B cell (primary cell): Measurements from ENCODE around the gene WNT3A. TPM values are rescaled to one million over a fixed set of nuclear protein-coding genes. Genes with fewer than 3 reads are reported as not detected.

Experiments used
- ATAC-seq: fragments of 200-7000 bp; cut with Tn5 transposase; one replicate; pipeline ENCODE4 v1.10.0; 2021; ENCODE audit warnings: low read depth, mild to moderate bottlenecking, moderate number of reproducible peaks, moderate library complexity
- CTCF ChIA-PET: fragments of 350-600 bp; sonication (Branson Sonifier 250); formaldehyde crosslinking; loops from one replicate; lab custom pipeline; 2021; ENCODE audit warnings: antibody characterized with exemption, inconsistent platforms; lab: Charles Lee
- POLR2A ChIA-PET: fragments of 350-600 bp; sonication (Branson Sonifier 250); formaldehyde crosslinking; loops from one replicate; lab custom pipeline; 2021; ENCODE audit warnings: antibody characterized with exemption; lab: Charles Lee
- DNase-seq: peaks from one replicate; pipeline ENCODE4 v3.0.0; 2013
- H2AFZ ChIP-seq: 2 replicates; pipeline ENCODE4 v1.6.1; 2012; ENCODE audit warnings: mild to moderate bottlenecking, low read depth, low read length; ENCODE audit not compliant: insufficient read depth, poor library complexity, severe bottlenecking
- H3K27ac ChIP-seq, 2 donors: 1 replicate in 1 of 2; 2 replicates in 1 of 2; pipeline ENCODE4 v1.5.1; 2012 to 2013; ENCODE audit warnings: low read length in 2 of 2, mild to moderate bottlenecking in 2 of 2, moderate library complexity in 1 of 2
- H3K27me3 ChIP-seq, 4 experiments: fragments of 200-600 bp in 1 of 4; sonication (generic) in 1 of 4; replicated peaks in 1 of 4; 1 replicate in 2 of 4; 2 replicates in 2 of 4; pipeline versions ENCODE4 v1.6.1 to v1.7.0; 2013 to 2016; ENCODE audit warnings: low read length in 3 of 4, mild to moderate bottlenecking in 2 of 4, mixed read lengths in 1 of 4, moderate library complexity in 1 of 4; ENCODE audit not compliant: insufficient read depth in 4 of 4, control insufficient read depth in 3 of 4; ENCODE audit errors: control extremely low read depth in 1 of 4
- H3K36me3 ChIP-seq, 2 experiments: replicated peaks in 1 of 2; 1 replicate in 1 of 2; 2 replicates in 1 of 2; pipeline versions ENCODE4 v1.6.1 to v1.7.1; 2013; ENCODE audit warnings: low read length in 1 of 2; ENCODE audit not compliant: insufficient read depth in 2 of 2, control insufficient read depth in 1 of 2; ENCODE audit errors: control extremely low read depth in 1 of 2, extremely low read depth in 1 of 2
- H3K4me1 ChIP-seq, 2 donors: fragments of 200-600 bp in 1 of 2; sonication (generic) in 1 of 2; 1 replicate in 1 of 2; 2 replicates in 1 of 2; pipeline versions ENCODE4 v1.5.1 to v1.6.1; 2013 to 2017; ENCODE audit warnings: low read length in 2 of 2; ENCODE audit not compliant: control insufficient read depth in 2 of 2, insufficient read depth in 2 of 2
- H3K4me2 ChIP-seq: replicated peaks from 2 replicates; pipeline ENCODE3; 2012; ENCODE audit warnings: mild to moderate bottlenecking, low read depth, low read length; ENCODE audit not compliant: poor library complexity, severe bottlenecking
- H3K4me3 ChIP-seq, 5 experiments: fragments of 200-600 bp in 1 of 5; sonication (generic) in 1 of 5; 1 replicate in 3 of 5; 2 replicates in 2 of 5; pipeline versions ENCODE4 v1.5.1 to v1.7.0; 2011 to 2016; ENCODE audit warnings: low read length in 4 of 5, mild to moderate bottlenecking in 4 of 5, low read depth in 2 of 5, control low read depth in 1 of 5, moderate library complexity in 1 of 5; ENCODE audit not compliant: insufficient read depth in 1 of 5; ENCODE audit errors: control extremely low read depth in 1 of 5, extremely low read depth in 1 of 5
- H3K79me2 ChIP-seq: fragments of 200-600 bp; sonication (generic); one replicate; pipeline ENCODE4 v1.6.0; 2016; ENCODE audit warnings: low read length; ENCODE audit not compliant: control insufficient read depth, insufficient read depth
- H3K9ac ChIP-seq: fragments of 200-600 bp; sonication (generic); 2 replicates; pipeline ENCODE4 v1.6.1; 2017; ENCODE audit warnings: mild to moderate bottlenecking, low read length, moderate library complexity
- H3K9me3 ChIP-seq, 3 donors: one replicate each; pipeline versions ENCODE4 v1.6.1 to v1.7.1; 2013; ENCODE audit warnings: low read length in 2 of 3; ENCODE audit not compliant: control insufficient read depth in 2 of 3, insufficient read depth in 1 of 3; ENCODE audit errors: control extremely low read depth in 1 of 3
- H4K20me1 ChIP-seq: 2 replicates; pipeline ENCODE4 v1.6.0; 2012; ENCODE audit warnings: mild to moderate bottlenecking, low read length; ENCODE audit not compliant: insufficient read depth, control insufficient read depth, poor library complexity, severe bottlenecking
- H3K27ac Mint-ChIP-seq: one replicate; pipeline ENCODE4 v1.8.0; 2021; ENCODE audit warnings: mixed read lengths
- H3K27me3 Mint-ChIP-seq: one replicate; pipeline ENCODE4 v1.8.0; 2021; ENCODE audit warnings: mixed read lengths
- H3K4me1 Mint-ChIP-seq: one replicate; pipeline ENCODE4 v1.8.0; 2021; ENCODE audit warnings: mixed read lengths
- H3K4me3 Mint-ChIP-seq: one replicate; pipeline ENCODE4 v1.8.0; 2021; ENCODE audit warnings: mixed read lengths
- H3K9me3 Mint-ChIP-seq: one replicate; pipeline ENCODE4 v1.8.0; 2022; ENCODE audit warnings: mixed read lengths; ENCODE audit not compliant: insufficient read depth
- CTCF ChIP-seq: fragments of 200-600 bp; IDR thresholded peaks from one replicate; pipeline ENCODE4 v1.8.0; 2022; ENCODE audit warnings: antibody characterized with exemption, mild to moderate bottlenecking
- EZH2 ChIP-seq: IDR thresholded peaks from 2 replicates; pipeline ENCODE4 v1.6.1; 2012; ENCODE audit warnings: borderline replicate concordance, low read depth, mild to moderate bottlenecking, moderate library complexity, low read length; ENCODE audit not compliant: insufficient read depth, poor library complexity, severe bottlenecking
- WGBS: methylation state at CpG from one replicate; pipeline ENCODE4 v1.1.5; 2013; ENCODE audit warnings: missing lambda C conversion rate; ENCODE audit not compliant: insufficient coverage; 5-methylcytosine and 5-hydroxymethylcytosine counted together
- intact Hi-C: fragments of 100-400 bp; cut with micrococcal nuclease; formaldehyde crosslinking; loops from one replicate; pipeline ENCODE4 v1.10.0; 2022
- polyA plus RNA-seq: library from polyadenylated mRNA; depleted of rRNA; stranded (reverse); fragments of >200 nt; gene quantifications from 2 replicates; pipeline ENCODE4 v1.2.3, GENCODE V29; 2012
- total RNA-seq, 2 donors: library from RNA; stranded (reverse); fragments of 120-200 nt in 1 of 2; gene quantifications; 1 replicate in 1 of 2; 2 replicates in 1 of 2; pipeline versions ENCODE4 v1.2.3 to v1.2.4, GENCODE V29; 2013 to 2022

Gene WNT3A
- total and polyA plus RNA-seq, 2 donors (not counting 1 experiment from before 2014, with no cell fraction given): 0.03 TPM; not detected in 1

GRCh38 chr1:228094432-228095016 is 87.7 kb downstream of the WNT3A start:
- no peak overlapping the region for H3K4me3 ChIP-seq
- H3K27me3 ChIP-seq: no peaks in the 10 kb centered on the region
- no peak overlapping the region for H3K27ac ChIP-seq
- peaks cover 96% of the 10 kb centered on the region for H4K20me1 ChIP-seq
- H3K79me2 ChIP-seq: peaks cover 78% of the 10 kb centered on the region
- H3K36me3 ChIP-seq: peaks cover 4 to 59% of the 10 kb centered on the region in 2 experiments
- H3K9me3 Mint-ChIP-seq: peaks cover 4% of the 10 kb centered on the region
- H3K27me3 Mint-ChIP-seq: no peaks in the 10 kb centered on the region
- intact Hi-C loops: no loop called here
- TF ChIP-seq EZH2: no peak
- TF ChIP-seq CTCF: no peak
- H3K4me1 ChIP-seq: peaks cover 22 to 26% of the 10 kb centered on the region in 2 donors
- H3K9ac ChIP-seq: no peak overlapping the region
- H3K9me3 ChIP-seq: peaks cover 0 to 30% (median 8%) of the 10 kb centered on the region in 3 donors
- CTCF ChIA-PET: interaction anchor here (0.6 to 0.8 kb wide), 3 partner anchors 14 to 1429 kb away, joined by 3 to 4 read pairs (median 3); no protein-coding TSS in a partner anchor
- H3K27ac Mint-ChIP-seq: no peak overlapping the region
- no peak overlapping the region for H3K4me2 ChIP-seq
- no peak overlapping the region for H2AFZ ChIP-seq
- DNase-seq (no peak), ATAC-seq (no peak)
- no peak overlapping the region for H3K4me3 Mint-ChIP-seq
- POLR2A ChIA-PET: interaction anchor here (1.1 kb wide), 1 partner anchor 7 kb away, joined by 4 read pairs; no protein-coding TSS in a partner anchor
- peaks cover 44% of the 10 kb centered on the region for H3K4me1 Mint-ChIP-seq
- 100% methylated on average over 3 of the region's 13 CpGs for WGBS

GRCh38 chr1:228095161-228095560 is 88.4 kb downstream of the WNT3A start:
- Mint-ChIP-seq H3K4me3 (no peak overlapping the region), H3K27me3 (no peaks in the 10 kb centered on the region), H3K27ac (no peak overlapping the region), H3K4me1 (peaks cover 38% of the 10 kb centered on the region), H3K9me3 (peaks cover 4% of the 10 kb centered on the region)
- Histone ChIP-seq H3K9ac (no peak overlapping the region), H3K27ac (no peak overlapping the region), H3K27me3 (no peaks in the 10 kb centered on the region), H3K9me3 (peaks cover 0 to 30% (median 8%) of the 10 kb centered on the region in 3 donors), H4K20me1 (peaks cover 96% of the 10 kb centered on the region), H3K4me1 (peaks cover 16 to 19% of the 10 kb centered on the region in 2 donors), H2AFZ (no peak overlapping the region), H3K79me2 (peaks cover 72% of the 10 kb centered on the region), H3K36me3 (peaks cover 4 to 65% of the 10 kb centered on the region in 2 experiments), H3K4me2 (no peak overlapping the region), H3K4me3 (no peak overlapping the region)
- intact Hi-C loops: no loop called here
- ChIA-PET POLR2A (interaction anchor here (1.1 kb wide), 1 partner anchor 8 kb away, joined by 4 read pairs; no protein-coding TSS in a partner anchor), CTCF (interaction anchor here (0.6 to 0.8 kb wide), 4 partner anchors 13 to 1429 kb away, joined by 3 to 4 read pairs (median 3); no protein-coding TSS in a partner anchor)
- ATAC-seq (no peak), DNase-seq (no peak)
- 100% methylated on average over 2 of the region's 4 CpGs for WGBS
- TF ChIP-seq CTCF: no peak
- no peak for TF ChIP-seq EZH2
